Natural killer cell (primary cell): ENCODE results near the gene RASGRP4. TPM values are rescaled to one million over a fixed set of nuclear protein-coding genes. Genes with fewer than 3 reads are reported as not detected.

Experiments used
- ATAC-seq, 3 donors: fragments of 150-1000 bp in 2 of 3; fragments of 200-7000 bp in 1 of 3; cut with Tn5 transposase; 1 replicate in 1 of 3; 2 replicates in 2 of 3; pipeline ENCODE4 v1.10.0; 2021; ENCODE audit warnings: mild to moderate bottlenecking in 2 of 3, moderate library complexity in 2 of 3
- DNase-seq, 2 donors: peaks; one replicate each; pipeline versions ENCODE4 v3.0.0 to v3.0.0-alpha.2; 2013 to 2021; ENCODE audit warnings: mixed read lengths in 1 of 2
- H3K27ac ChIP-seq: one replicate; pipeline ENCODE4 v1.5.1; 2013; ENCODE audit warnings: mild to moderate bottlenecking, low read length
- H3K27me3 ChIP-seq: one replicate; pipeline ENCODE4 v1.6.1; 2013; ENCODE audit warnings: low read length; ENCODE audit not compliant: control insufficient read depth, insufficient read depth
- H3K36me3 ChIP-seq: one replicate; pipeline ENCODE4 v1.6.1; 2013; ENCODE audit warnings: low read length; ENCODE audit not compliant: control insufficient read depth, insufficient read depth
- H3K4me1 ChIP-seq: one replicate; pipeline ENCODE4 v1.6.1; 2013; ENCODE audit warnings: low read length; ENCODE audit not compliant: control insufficient read depth, insufficient read depth
- H3K4me3 ChIP-seq: one replicate; pipeline ENCODE4 v1.5.1; 2013; ENCODE audit warnings: low read length
- H3K9me3 ChIP-seq: one replicate; pipeline ENCODE4 v1.6.1; 2013; ENCODE audit warnings: low read length; ENCODE audit not compliant: control insufficient read depth, insufficient read depth
- H3K27ac Mint-ChIP-seq, 2 donors: one replicate each; pipeline ENCODE4 v1.8.0; 2022; ENCODE audit warnings: mild to moderate bottlenecking in 2 of 2, mixed read lengths in 2 of 2, moderate library complexity in 1 of 2
- H3K27me3 Mint-ChIP-seq, 2 donors: one replicate each; pipeline ENCODE4 v1.8.0; 2022; ENCODE audit warnings: low read depth in 2 of 2, mixed read lengths in 2 of 2
- H3K36me3 Mint-ChIP-seq: one replicate; pipeline ENCODE4 v1.8.0; 2022; ENCODE audit warnings: mixed read lengths
- H3K4me1 Mint-ChIP-seq, 2 donors: one replicate each; pipeline ENCODE4 v1.8.0; 2022; ENCODE audit warnings: mixed read lengths in 2 of 2
- H3K4me3 Mint-ChIP-seq: one replicate; pipeline ENCODE4 v1.8.0; 2022; ENCODE audit warnings: mild to moderate bottlenecking, moderate library complexity, mixed read lengths
- H3K9me3 Mint-ChIP-seq, 2 donors: one replicate each; pipeline ENCODE4 v1.8.0; 2022; ENCODE audit warnings: mixed read lengths in 2 of 2
- CTCF ChIP-seq: fragments of 200-600 bp; IDR thresholded peaks from one replicate; pipeline ENCODE4 v1.8.0; 2022; ENCODE audit warnings: antibody characterized with exemption
- WGBS: methylation state at CpG from one replicate; pipeline ENCODE4 v1.1.7; 2013; ENCODE audit warnings: missing lambda C conversion rate; ENCODE audit not compliant: insufficient coverage; 5-methylcytosine and 5-hydroxymethylcytosine counted together
- intact Hi-C: fragments of 100-400 bp; cut with micrococcal nuclease; formaldehyde crosslinking; loops from one replicate; pipeline ENCODE4 v1.14.2; 2022
- total RNA-seq, 4 donors: library from RNA; stranded (reverse); fragments of 120-200 nt in 1 of 4; gene quantifications; one replicate each; pipeline versions ENCODE4 v1.2.3 to v1.2.4, GENCODE V29; 2013 to 2022

The RASGRP4 gene
- total RNA-seq, 3 donors from 2014 or later (not counting 1 experiment from before 2014, with no cell fraction given): 2.3 to 9.3 (median 5.7) TPM

DNA sequence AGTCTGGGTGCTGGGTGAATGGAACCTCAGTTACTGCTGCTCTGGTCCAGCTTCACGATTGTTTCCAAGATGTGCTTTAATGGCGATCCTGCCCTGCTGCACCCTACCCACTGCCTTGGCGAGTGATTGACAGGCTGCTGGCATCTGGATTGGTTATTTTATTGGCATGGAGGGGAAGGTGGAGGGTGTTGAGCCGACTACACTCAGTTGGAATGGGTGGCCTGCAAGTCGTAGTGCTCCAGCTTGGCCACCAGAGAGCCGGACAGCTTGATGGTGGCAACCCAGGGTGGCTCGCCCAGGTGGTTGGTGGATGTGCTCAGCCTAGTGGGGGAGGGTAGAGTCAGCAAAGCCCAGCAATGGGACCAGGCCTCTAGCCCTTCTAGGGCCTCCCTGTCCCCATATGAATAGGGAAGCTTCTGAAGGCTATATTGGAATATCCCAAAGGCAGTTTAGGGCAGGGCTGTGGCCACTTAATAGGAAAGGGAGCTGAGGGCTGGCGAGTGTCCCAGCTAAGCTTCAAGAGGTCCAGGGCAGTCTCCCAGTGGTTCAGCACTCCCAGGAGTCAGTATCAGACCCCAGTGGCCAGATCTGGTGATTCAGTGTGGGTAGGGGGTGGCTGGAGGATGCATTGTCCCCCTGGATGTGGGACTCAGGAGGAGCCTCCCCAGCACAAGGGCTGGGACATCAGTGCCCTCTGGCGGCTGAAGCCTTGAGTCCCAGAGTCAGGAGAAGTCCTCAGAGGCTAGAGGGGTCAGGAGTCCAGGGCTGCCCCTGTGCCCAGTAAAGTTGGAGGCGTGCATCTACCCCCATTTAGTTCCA lies 41.6 kb downstream of the RASGRP4 start:
- peaks cover 16% of the 10 kb centered on the region for H3K27me3 ChIP-seq
- H3K36me3 ChIP-seq: peaks cover 40% of the 10 kb centered on the region
- Mint-ChIP-seq H3K27me3 (peaks cover 13% of the 10 kb centered on the region in 2 donors), H3K4me3 (peak overlapping the region; percentile 35), H3K27ac (no peak overlapping the region), H3K9me3 (no peaks in the 10 kb centered on the region), H3K36me3 (peaks cover 11% of the 10 kb centered on the region), H3K4me1 (peaks cover 12 to 15% of the 10 kb centered on the region in 2 donors)
- DNase-seq (no peak), ATAC-seq (no peak)
- intact Hi-C loops: no loop called here
- 95% methylated on average over 10 of the region's 10 CpGs for WGBS
- H3K9me3 ChIP-seq: no peaks in the 10 kb centered on the region
- H3K27ac ChIP-seq: no peak overlapping the region
- H3K4me1 ChIP-seq: peaks cover 35% of the 10 kb centered on the region
- H3K4me3 ChIP-seq: no peak overlapping the region
- no peak for TF ChIP-seq CTCF

- Histone ChIP-seq H3K36me3 (peaks cover 47% of the 10 kb centered on the region), H3K4me1 (peaks cover 29% of the 10 kb centered on the region), H3K4me3 (no peak overlapping the region), H3K27ac (no peak overlapping the region), H3K9me3 (no peaks in the 10 kb centered on the region), H3K27me3 (peaks cover 16% of the 10 kb centered on the region)
- DNase-seq (no peak), ATAC-seq (no peak)
- 100% methylated on average over 2 of the region's 2 CpGs for WGBS
- no peaks in the 10 kb centered on the region for H3K9me3 Mint-ChIP-seq
- H3K4me1 Mint-ChIP-seq: peaks cover 12 to 18% of the 10 kb centered on the region in 2 donors
- intact Hi-C loops: no loop called here
- no peak for TF ChIP-seq CTCF
- H3K27ac Mint-ChIP-seq: peak overlapping the region in 1 of 2 donors; percentile 29
- H3K27me3 Mint-ChIP-seq: peaks cover 13% of the 10 kb centered on the region in 2 donors
- H3K36me3 Mint-ChIP-seq: peaks cover 11% of the 10 kb centered on the region
- peak overlapping the region; percentile 31 for H3K4me3 Mint-ChIP-seq
Measured at GRCh38 chr19:38383743-38384142, 42.3 kb downstream of the RASGRP4 start.

GRCh38 chr19:38383184-38383583 lies 42.8 kb downstream of the RASGRP4 start:
- 96% methylated on average over 10 of the region's 10 CpGs for WGBS
- ATAC-seq (no peak), DNase-seq (no peak)
- no peak overlapping the region for H3K4me3 ChIP-seq
- H3K27ac ChIP-seq: no peak overlapping the region
- H3K4me1 ChIP-seq: peaks cover 25% of the 10 kb centered on the region
- TF ChIP-seq CTCF: no peak
- peaks cover 11% of the 10 kb centered on the region for H3K36me3 Mint-ChIP-seq
- peaks cover 14% of the 10 kb centered on the region for H3K27me3 ChIP-seq
- intact Hi-C loops: no loop called here
- H3K36me3 ChIP-seq: peaks cover 47% of the 10 kb centered on the region
- H3K9me3 ChIP-seq: no peaks in the 10 kb centered on the region
- H3K9me3 Mint-ChIP-seq: no peaks in the 10 kb centered on the region
- peak overlapping the region; percentile 31 for H3K4me3 Mint-ChIP-seq
- peak overlapping the region in 1 of 2 donors; percentile 29 for H3K27ac Mint-ChIP-seq
- H3K27me3 Mint-ChIP-seq: peaks cover 11 to 12% of the 10 kb centered on the region in 2 donors
- H3K4me1 Mint-ChIP-seq: peaks cover 11 to 16% of the 10 kb centered on the region in 2 donors
